KMS-11 (cell line): ENCODE measurements around the gene HDAC3.

Experiments used
- H2AFZ ChIP-seq: fragments of 200-600 bp; sonication (generic); 2 replicates; pipeline ENCODE4 v1.6.1; 2016; ENCODE audit warnings: antibody characterized with exemption, mixed run types, low read depth
- H3K27ac ChIP-seq: fragments of 200-600 bp; sonication (generic); 2 replicates; pipeline ENCODE4 v1.6.1; 2016; ENCODE audit warnings: mild to moderate bottlenecking, mixed run types
- H3K27me3 ChIP-seq: fragments of 200-600 bp; sonication (generic); 2 replicates; pipeline ENCODE4 v1.6.1; 2017; ENCODE audit warnings: mild to moderate bottlenecking, low read depth, mixed run types, moderate library complexity; ENCODE audit not compliant: insufficient read depth
- H3K36me3 ChIP-seq: fragments of 200-600 bp; sonication (generic); 2 replicates; pipeline ENCODE4 v1.6.1; 2017; ENCODE audit warnings: mild to moderate bottlenecking, mixed run types; ENCODE audit not compliant: insufficient read depth
- H3K4me1 ChIP-seq: fragments of 200-600 bp; sonication (generic); 2 replicates; pipeline ENCODE4 v1.6.1; 2016; ENCODE audit warnings: mild to moderate bottlenecking, low read depth, mixed run types; ENCODE audit not compliant: poor library complexity, severe bottlenecking
- H3K4me2 ChIP-seq: fragments of 200-600 bp; sonication (generic); 2 replicates; pipeline ENCODE4 v1.7.0; 2016; ENCODE audit warnings: mild to moderate bottlenecking, mixed run types
- H3K4me3 ChIP-seq: fragments of 200-600 bp; sonication (generic); IDR thresholded peaks from 2 replicates; pipeline ENCODE4 v1.6.1; 2017; ENCODE audit warnings: low read depth, low read length, mixed read lengths; ENCODE audit not compliant: insufficient read depth
- H3K79me2 ChIP-seq: fragments of 200-600 bp; sonication (generic); 2 replicates; pipeline ENCODE4 v1.6.1; 2016; ENCODE audit warnings: low read depth, mixed run types; ENCODE audit not compliant: insufficient read depth
- H3K9ac ChIP-seq: fragments of 200-600 bp; sonication (generic); 2 replicates; pipeline ENCODE4 v1.6.1; 2016; ENCODE audit warnings: mild to moderate bottlenecking, mixed run types
- H4K20me1 ChIP-seq: fragments of 200-600 bp; sonication (generic); 2 replicates; pipeline ENCODE4 v1.6.1; 2016; ENCODE audit warnings: mild to moderate bottlenecking, mixed run types; ENCODE audit not compliant: insufficient read depth
- CTCF ChIP-seq: fragments of 200-600 bp; sonication (generic); conservative IDR thresholded peaks from 2 replicates; pipeline ENCODE4 v1.6.1; 2017; ENCODE audit warnings: low read depth, mild to moderate bottlenecking, antibody characterized with exemption, low read length, moderate library complexity, mixed read lengths

The HDAC3 gene

GRCh38 chr5:141585594-141585993 lies 51.1 kb downstream of the HDAC3 start:
- H3K4me1 ChIP-seq: no peaks in the 10 kb centered on the region
- no peak overlapping the region for H3K4me3 ChIP-seq
- H3K27me3 ChIP-seq: no peaks in the 10 kb centered on the region
- 0 out of 2 replicates have a peak, but pooled peaks cover 3% of the 10 kb centered on the region for H3K36me3 ChIP-seq
- no peak overlapping the region for H3K9ac ChIP-seq
- no peak overlapping the region for H3K4me2 ChIP-seq
- H3K79me2 ChIP-seq: no peaks in the 10 kb centered on the region; the same call in 1 of the 2 replicates
- no peaks in the 10 kb centered on the region for H4K20me1 ChIP-seq
- no peak for TF ChIP-seq CTCF
- H3K27ac ChIP-seq: no peak overlapping the region
- H2AFZ ChIP-seq: no peak overlapping the region

GRCh38 chr5:141574122-141574510 lies 62.5 kb downstream of the HDAC3 start:
- Histone ChIP-seq H3K36me3 (peaks cover 13% of the 10 kb centered on the region; the same call in 1 of the 2 replicates), H3K79me2 (no peaks in the 10 kb centered on the region), H3K27me3 (no peaks in the 10 kb centered on the region), H2AFZ (no peak overlapping the region), H3K9ac (no peak overlapping the region), H3K27ac (no peak overlapping the region), H3K4me2 (no peak overlapping the region), H3K4me3 (no peak overlapping the region), H3K4me1 (no peaks in the 10 kb centered on the region), H4K20me1 (no peaks in the 10 kb centered on the region)
- no peak for TF ChIP-seq CTCF

- TF ChIP-seq CTCF: no peak
- no peaks in the 10 kb centered on the region for H3K79me2 ChIP-seq
- H3K9ac ChIP-seq: no peak overlapping the region
- H3K4me2 ChIP-seq: no peak overlapping the region
- H3K27ac ChIP-seq: no peak overlapping the region
- peaks cover 8% of the 10 kb centered on the region; the same call in 1 of the 2 replicates for H3K36me3 ChIP-seq
- H2AFZ ChIP-seq: no peak overlapping the region
- H3K4me3 ChIP-seq: no peak overlapping the region
- H3K4me1 ChIP-seq: no peaks in the 10 kb centered on the region
- H4K20me1 ChIP-seq: no peaks in the 10 kb centered on the region
- no peaks in the 10 kb centered on the region for H3K27me3 ChIP-seq
These were observed 63.0 kb downstream of the HDAC3 start for GRCh38 chr5:141573489-141574121.
